ENCODE measurements around the gene PWWP2B.

Gene PWWP2B

GRCh38 chr10:132356621-132357195 lies 40.3 kb upstream of the PWWP2B start:
- H3K36me3 ChIP-seq (ENCODE audit: low read length), result no peaks in the 10 kb centered on the region
- H3F3A ChIP-seq (ENCODE audit: insufficient read depth), result no peaks in the 10 kb centered on the region
- no peaks in the 10 kb centered on the region for H3K9me2 ChIP-seq (replicated peaks; ENCODE audit: insufficient read depth, low read length)
- H4K20me1 ChIP-seq (ENCODE audit: low read depth, low read length), result no peaks in the 10 kb centered on the region
- TF ChIP-seq EZH2phosphoT487 (conservative IDR thresholded peaks at IDR 0.05; ENCODE audit: low read length), result no peak
- TF ChIP-seq CTCF (IDR thresholded peaks at IDR 0.05; ENCODE audit: insufficient read depth, low read length, poor library complexity, severe bottlenecking), result no peak
- H3K9me3 ChIP-seq (ENCODE audit: insufficient read depth, low read length), result no peaks in the 10 kb centered on the region
- no peak overlapping the region for H3K9ac ChIP-seq (ENCODE audit: low read length)
- no peak overlapping the region for H3K27ac ChIP-seq (ENCODE audit: low read depth, low read length)
- H2AFZ ChIP-seq (ENCODE audit: low read depth, low read length, severe bottlenecking), result no peak overlapping the region
- H3K4me3 ChIP-seq (ENCODE audit: insufficient read depth, low read length, poor library complexity, severe bottlenecking), result no peak overlapping the region
- no peaks in the 10 kb centered on the region for H3K79me2 ChIP-seq (ENCODE audit: insufficient read depth, low read length)
- H3K4me2 ChIP-seq (ENCODE audit: low read depth, low read length, poor library complexity, severe bottlenecking), result no peak overlapping the region
- H3K27me3 ChIP-seq (ENCODE audit: low read length), result no peaks in the 10 kb centered on the region

DNA sequence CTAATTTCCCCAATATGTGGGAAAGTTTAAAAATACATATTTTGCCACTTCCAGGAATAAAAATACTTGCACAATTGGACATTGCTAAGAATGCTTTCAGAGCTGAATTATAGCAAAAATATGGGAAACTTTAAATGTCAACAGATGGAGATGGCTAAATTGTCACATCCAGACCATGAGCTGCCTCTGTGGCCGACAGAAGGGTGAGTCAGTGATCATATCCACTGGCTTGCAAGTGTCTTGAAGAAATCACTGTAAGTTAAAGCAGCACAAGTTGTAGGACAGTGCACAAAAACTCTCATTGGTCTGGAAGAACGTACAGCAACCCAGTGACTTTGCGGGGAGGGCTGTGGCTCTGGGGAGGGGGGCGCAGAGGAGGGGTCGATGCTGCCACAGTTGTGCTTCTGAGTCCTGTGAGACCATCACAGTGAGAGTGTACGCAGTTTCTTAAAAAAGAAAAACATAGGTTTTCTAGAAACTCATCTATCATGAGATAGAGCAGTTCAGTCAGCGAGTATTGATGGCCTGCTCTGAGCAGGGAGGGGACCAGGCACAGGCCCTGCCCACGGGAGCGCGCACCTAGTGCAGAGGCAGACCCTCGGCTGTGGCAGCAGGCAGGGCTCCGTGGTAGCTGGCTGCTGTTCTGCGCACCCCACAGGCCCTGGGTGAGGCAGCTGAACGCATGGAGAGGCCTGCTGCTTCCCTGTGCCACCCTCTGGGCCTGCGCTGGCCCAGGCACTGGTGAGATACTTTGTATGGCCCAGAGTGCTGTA lies 39.5 kb upstream of the PWWP2B start:
- no peaks in the 10 kb centered on the region for H3K79me2 ChIP-seq (ENCODE audit: insufficient read depth, low read length)

GRCh38 chr10:132359305-132360040 lies 37.5 kb upstream of the PWWP2B start:
- Histone ChIP-seq H3K4me2 (ENCODE audit: low read depth, low read length, poor library complexity, severe bottlenecking) (no peak overlapping the region), H2AFZ (ENCODE audit: low read depth, low read length, severe bottlenecking) (no peak overlapping the region), H3K4me3 (ENCODE audit: insufficient read depth, low read length, poor library complexity, severe bottlenecking) (no peak overlapping the region), H3K9me3 (ENCODE audit: insufficient read depth, low read length) (no peaks in the 10 kb centered on the region), H3K27ac (ENCODE audit: low read depth, low read length) (no peak overlapping the region), H3F3A (ENCODE audit: insufficient read depth) (no peaks in the 10 kb centered on the region), H3K9ac (ENCODE audit: low read length) (no peak overlapping the region), H3K79me2 (ENCODE audit: insufficient read depth, low read length) (no peaks in the 10 kb centered on the region), H3K36me3 (ENCODE audit: low read length) (no peaks in the 10 kb centered on the region), H3K27me3 (ENCODE audit: low read length) (no peaks in the 10 kb centered on the region), H3K9me2 (replicated peaks; ENCODE audit: insufficient read depth, low read length) (no peaks in the 10 kb centered on the region), H4K20me1 (ENCODE audit: low read depth, low read length) (no peaks in the 10 kb centered on the region; the same call in 1 of the 2 replicates)
- TF ChIP-seq CTCF (IDR thresholded peaks at IDR 0.05; ENCODE audit: insufficient read depth, low read length, poor library complexity, severe bottlenecking) (no peak), EZH2phosphoT487 (conservative IDR thresholded peaks at IDR 0.05; ENCODE audit: low read length) (no peak)

More for the DNA sequence above, 39.5 kb upstream of the PWWP2B start:
- no peaks in the 10 kb centered on the region; the same call in 1 of the 2 replicates for H4K20me1 ChIP-seq (ENCODE audit: low read depth, low read length)
- H2AFZ ChIP-seq (ENCODE audit: low read depth, low read length, severe bottlenecking), result no peak overlapping the region
- H3K9ac ChIP-seq (ENCODE audit: low read length), result no peak overlapping the region
- no peak for TF ChIP-seq EZH2phosphoT487 (conservative IDR thresholded peaks at IDR 0.05; ENCODE audit: low read length)
- TF ChIP-seq CTCF (IDR thresholded peaks at IDR 0.05; ENCODE audit: insufficient read depth, low read length, poor library complexity, severe bottlenecking), result no peak
- H3K9me2 ChIP-seq (replicated peaks; ENCODE audit: insufficient read depth, low read length), result no peaks in the 10 kb centered on the region
- H3K27ac ChIP-seq (ENCODE audit: low read depth, low read length), result no peak overlapping the region
- no peak overlapping the region for H3K4me3 ChIP-seq (ENCODE audit: insufficient read depth, low read length, poor library complexity, severe bottlenecking)
- H3K4me2 ChIP-seq (ENCODE audit: low read depth, low read length, poor library complexity, severe bottlenecking), result no peak overlapping the region
- no peaks in the 10 kb centered on the region for H3K36me3 ChIP-seq (ENCODE audit: low read length)
- no peaks in the 10 kb centered on the region for H3K9me3 ChIP-seq (ENCODE audit: insufficient read depth, low read length)
- H3K27me3 ChIP-seq (ENCODE audit: low read length), result no peaks in the 10 kb centered on the region
- H3F3A ChIP-seq (ENCODE audit: insufficient read depth), result no peaks in the 10 kb centered on the region

Data from SU-DHL-6 (cell line).